ENCODE measurements around the gene PCSK6.

The PCSK6 gene

GRCh38 chr15:101522621-101523559 lies 33.4 kb upstream of the PCSK6 start:
- DNase-seq = no peak

GRCh38 chr15:101522091-101522490 lies 32.6 kb upstream of the PCSK6 start:
- DNase-seq = no peak

- DNase-seq = peak; percentile 90
These were observed 32.1 kb upstream of the PCSK6 start for GRCh38 chr15:101521591-101521990.

DNA sequence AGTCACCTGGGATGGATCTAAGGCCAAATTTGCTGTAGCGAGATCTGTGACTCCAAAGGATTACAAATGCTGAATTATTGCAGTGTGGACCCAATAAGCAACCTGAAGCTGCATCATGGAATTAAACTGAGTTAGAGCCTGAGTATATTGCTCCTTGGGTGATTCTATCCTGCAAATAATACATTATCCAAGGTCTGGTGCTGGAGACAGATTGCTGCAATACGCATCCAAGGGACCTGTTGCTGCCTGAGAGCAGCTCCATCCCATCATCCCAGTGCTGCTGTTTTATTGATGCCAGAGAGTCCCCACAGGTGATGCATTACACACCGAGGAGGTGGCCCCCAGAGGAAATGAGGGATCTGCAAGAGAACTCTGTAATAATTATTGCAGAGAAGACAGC lies 31.6 kb upstream of the PCSK6 start:
- no peak for DNase-seq

DNA sequence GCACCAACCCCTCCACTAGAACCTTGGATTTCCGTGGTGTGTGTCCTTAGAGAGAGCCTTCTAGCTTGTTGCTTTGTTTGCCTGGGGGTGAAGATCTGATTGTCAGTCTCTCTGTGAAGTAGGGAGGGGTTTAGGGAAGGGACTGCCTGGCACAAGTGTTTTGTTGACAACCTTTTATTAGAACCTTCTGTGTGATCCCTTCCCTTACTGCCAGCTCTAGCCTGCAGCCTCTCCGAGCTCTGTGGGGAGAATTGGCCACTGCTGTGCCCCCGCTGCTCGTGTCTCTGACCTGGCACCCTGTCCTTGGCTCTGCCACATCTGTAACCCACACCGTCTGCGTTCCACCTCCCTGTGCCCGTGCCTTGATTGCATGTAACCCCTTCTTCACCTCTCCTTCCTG lies 30.9 kb upstream of the PCSK6 start:
- DNase-seq = no peak

DNA sequence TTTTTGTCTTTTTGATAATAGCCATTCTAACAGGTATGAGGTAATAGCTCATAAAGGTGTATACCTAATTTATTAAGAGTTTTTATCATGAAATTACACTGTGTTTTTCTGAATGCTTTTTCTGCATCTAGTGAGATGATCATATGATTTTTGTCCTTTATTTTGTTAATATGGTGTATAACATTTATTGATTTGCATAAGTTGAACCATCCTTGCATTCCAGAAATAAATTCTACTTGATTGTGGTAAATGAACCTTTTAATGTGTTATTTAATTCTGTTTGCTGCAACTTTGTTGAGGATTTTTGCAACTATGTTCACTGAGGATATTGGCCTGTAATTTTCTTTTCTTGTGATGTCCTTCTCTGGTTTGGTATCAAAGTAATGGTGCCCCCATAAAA lies 28.0 kb upstream of the PCSK6 start:
- no peak for DNase-seq

DNA sequence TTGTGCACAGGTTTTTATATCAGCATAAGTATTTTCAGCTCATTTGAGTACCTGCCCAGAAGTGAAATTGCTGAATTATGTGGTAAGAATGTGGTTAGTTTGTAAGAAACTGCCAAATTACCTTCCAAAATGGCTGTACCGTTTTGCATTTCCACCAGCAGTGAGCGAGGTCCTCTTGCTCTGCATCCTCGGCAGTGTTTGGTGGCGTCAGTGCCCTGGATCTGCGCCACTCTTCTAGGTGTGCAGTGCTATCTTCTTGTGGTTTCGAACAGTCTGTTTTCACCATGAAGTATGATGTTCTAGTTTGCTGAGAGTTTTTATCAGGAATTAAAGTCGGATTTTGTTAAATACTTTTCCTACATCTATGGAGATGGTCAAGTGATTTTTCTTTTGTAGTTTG lies 24.8 kb upstream of the PCSK6 start:
- DNase-seq = no peak

GRCh38 chr15:101511717-101512116 lies 22.2 kb upstream of the PCSK6 start:
- DNase-seq = no peak

- no peak for DNase-seq
These were observed 21.0 kb upstream of the PCSK6 start for GRCh38 chr15:101510212-101511197.

- no peak for DNase-seq
These were observed 19.8 kb upstream of the PCSK6 start for GRCh38 chr15:101509279-101509678.

- DNase-seq = no peak
These were observed 17.0 kb upstream of the PCSK6 start for GRCh38 chr15:101506491-101506890.

- no peak for DNase-seq
These were observed 16.3 kb upstream of the PCSK6 start for GRCh38 chr15:101505610-101506337.

DNA sequence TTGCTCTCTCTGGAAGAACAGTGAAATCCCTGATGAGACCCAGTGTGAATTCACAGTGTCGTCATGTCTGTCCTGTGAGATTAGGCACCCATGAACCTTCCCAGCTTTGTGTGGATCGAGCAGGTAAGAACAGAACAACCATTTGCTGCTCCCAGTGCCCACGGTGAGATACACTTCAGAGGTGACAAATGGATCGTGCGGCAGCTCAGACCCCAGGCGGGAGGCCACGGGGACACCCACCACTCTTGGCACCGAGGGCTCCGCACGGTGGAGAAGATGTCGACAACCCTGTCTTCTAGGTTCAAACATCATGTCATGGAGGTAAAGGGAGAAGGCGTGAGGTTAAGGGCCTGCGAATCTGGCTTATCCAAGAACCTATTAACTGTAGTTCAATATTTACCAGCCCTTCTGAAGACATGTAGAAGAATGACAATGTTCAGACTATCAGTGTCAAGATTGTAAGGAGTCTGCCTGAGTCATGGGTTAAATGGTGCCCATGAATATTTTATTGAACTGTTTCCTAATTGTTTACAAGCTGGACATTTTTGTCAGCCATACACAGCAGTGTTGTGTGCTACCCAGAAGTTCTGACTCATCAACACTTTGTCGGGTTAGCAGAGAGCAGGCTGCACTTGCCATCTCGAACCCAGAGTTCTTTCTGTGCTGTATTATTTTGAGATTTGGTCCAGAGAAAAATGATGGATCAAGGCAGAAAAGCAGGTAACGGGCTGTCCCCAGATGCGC lies 15.5 kb upstream of the PCSK6 start:
- DNase-seq = no peak

GRCh38 chr15:101504373-101504772 lies 14.9 kb upstream of the PCSK6 start:
- DNase-seq = no peak

DNA sequence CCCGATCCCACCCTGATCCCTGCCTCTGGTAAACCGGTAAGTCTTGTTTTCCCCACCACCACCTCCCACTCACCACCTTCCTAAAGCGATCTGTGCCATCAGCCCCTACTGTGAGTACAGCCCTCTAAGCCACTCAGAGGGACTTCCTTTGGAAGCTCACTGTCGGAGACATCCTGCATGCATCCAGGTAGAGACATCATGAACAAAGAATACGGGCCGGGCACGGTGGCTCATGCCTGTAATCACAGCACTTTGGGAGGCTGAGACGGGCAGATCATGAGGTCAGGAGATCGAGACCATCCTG lies 13.7 kb upstream of the PCSK6 start:
- no peak for DNase-seq

GRCh38 chr15:101502572-101503295 lies 13.2 kb upstream of the PCSK6 start:
- DNase-seq = no peak

DNA sequence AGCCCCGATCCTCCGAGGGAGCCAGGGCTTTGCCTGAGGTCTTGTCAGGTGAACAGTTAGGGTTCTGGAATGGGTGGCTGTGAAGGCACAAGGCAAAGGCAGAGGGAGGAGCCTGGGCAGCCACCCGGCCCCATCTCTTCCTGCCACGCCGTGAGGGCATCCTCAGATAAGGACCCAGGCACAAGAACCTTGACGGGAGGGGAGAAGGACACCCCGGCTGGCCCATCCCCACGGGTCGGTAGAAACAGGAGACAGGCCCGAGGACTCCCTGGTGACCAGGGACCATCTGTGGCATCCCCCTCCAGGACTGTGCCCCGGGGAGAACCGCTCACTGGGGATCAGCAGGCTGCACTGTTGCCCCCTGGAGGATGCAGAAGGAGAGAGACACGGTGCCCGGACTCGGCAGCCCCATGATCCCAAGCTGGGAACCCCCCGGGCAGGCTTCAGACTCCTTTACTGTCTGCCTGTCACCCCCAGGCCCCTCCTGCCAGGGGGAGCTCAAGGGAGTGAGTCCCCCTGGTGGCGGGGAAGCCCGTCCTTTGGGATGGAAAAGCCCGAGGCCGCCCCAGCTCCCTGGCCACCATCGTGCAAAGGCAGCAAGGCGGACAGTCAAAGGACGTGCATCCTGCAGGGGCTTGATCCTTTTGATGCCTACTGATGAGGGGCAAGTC lies 12.3 kb upstream of the PCSK6 start:
- no peak for DNase-seq

GRCh38 chr15:101500865-101501551 lies 11.5 kb upstream of the PCSK6 start:
- DNase-seq = no peak

GRCh38 chr15:101499863-101500713 lies 10.6 kb upstream of the PCSK6 start:
- DNase-seq = no peak

Data from SIG-M5 (cell line).